ENCODE data around the gene MDM2. TPM values are rescaled to one million over a fixed set of nuclear protein-coding genes. Genes with fewer than 3 reads are reported as not detected.
A peak's percentile ranks its signal among the peaks of the same experiment; 100 is the strongest.

MDM2 gene
- total RNA-seq, 1 donor from 2014 or later: 75.9 TPM

- no peak for DNase-seq (ENCODE audit: extremely low spot score in 2 of 2)
- Histone ChIP-seq H3K36me3 (no peaks in the 10 kb centered on the region), H3K27ac (no peak overlapping the region), H3K9me3 (no peaks in the 10 kb centered on the region), H3K27me3 (no peaks in the 10 kb centered on the region), H3K4me3 (no peak overlapping the region), H3K4me1 (peaks cover 16% of the 10 kb centered on the region)
- intact Hi-C loops (cut with DNase I): no loop called here
- no peak for TF ChIP-seq POLR2AphosphoS5 (IDR thresholded peaks at IDR 0.05; ENCODE audit: insufficient read depth in 1 of 2, low read depth in 1 of 2)
- TF ChIP-seq CTCF (IDR thresholded peaks at IDR 0.05): no peak
- no peak for TF ChIP-seq POLR2A (IDR thresholded peaks at IDR 0.05)
Observed at GRCh38 chr12:68785358-68785757, 22.6 kb upstream of the MDM2 start.

GRCh38 chr12:68785823-68786222, 22.2 kb upstream of the MDM2 start:
- TF ChIP-seq POLR2AphosphoS5 (IDR thresholded peaks at IDR 0.05; ENCODE audit: insufficient read depth in 1 of 2, low read depth in 1 of 2) (no peak), POLR2A (IDR thresholded peaks at IDR 0.05) (no peak), CTCF (IDR thresholded peaks at IDR 0.05) (no peak)

GRCh38 chr12:68786929-68787328, 21.0 kb upstream of the MDM2 start:
- DNase-seq (ENCODE audit: extremely low spot score in 2 of 2): no peak
- Histone ChIP-seq H3K4me3 (no peak overlapping the region), H3K27me3 (no peaks in the 10 kb centered on the region), H3K36me3 (no peaks in the 10 kb centered on the region), H3K27ac (peak overlapping the region; percentile 69), H3K4me1 (peaks cover 16% of the 10 kb centered on the region), H3K9me3 (no peaks in the 10 kb centered on the region)
- intact Hi-C loops (cut with DNase I): no loop called here
- TF ChIP-seq POLR2AphosphoS5 (IDR thresholded peaks at IDR 0.05; ENCODE audit: insufficient read depth in 1 of 2, low read depth in 1 of 2): no peak
- no peak for TF ChIP-seq CTCF (IDR thresholded peaks at IDR 0.05)
- TF ChIP-seq POLR2A (IDR thresholded peaks at IDR 0.05): no peak

More at GRCh38 chr12:68785823-68786222, 22.2 kb upstream of the MDM2 start:
- Histone ChIP-seq H3K4me1 (peaks cover 16% of the 10 kb centered on the region), H3K36me3 (no peaks in the 10 kb centered on the region), H3K27me3 (no peaks in the 10 kb centered on the region), H3K4me3 (no peak overlapping the region), H3K27ac (peak overlapping the region; percentile 69), H3K9me3 (no peaks in the 10 kb centered on the region)
- DNase-seq (ENCODE audit: extremely low spot score in 2 of 2): no peak
- intact Hi-C loops (cut with DNase I): no loop called here

- intact Hi-C loops (cut with DNase I): no loop called here
- Histone ChIP-seq H3K4me3 (no peak overlapping the region), H3K4me1 (peaks cover 16% of the 10 kb centered on the region), H3K36me3 (no peaks in the 10 kb centered on the region), H3K27ac (peak overlapping the region; percentile 84), H3K27me3 (no peaks in the 10 kb centered on the region), H3K9me3 (no peaks in the 10 kb centered on the region)
- no peak for TF ChIP-seq POLR2AphosphoS5 (IDR thresholded peaks at IDR 0.05; ENCODE audit: insufficient read depth in 1 of 2, low read depth in 1 of 2)
- TF ChIP-seq CTCF (IDR thresholded peaks at IDR 0.05): no peak
- TF ChIP-seq POLR2A (IDR thresholded peaks at IDR 0.05): no peak
- no peak for DNase-seq (ENCODE audit: extremely low spot score in 2 of 2)
Observed at GRCh38 chr12:68788554-68789143, 19.3 kb upstream of the MDM2 start.

- no peak for DNase-seq (ENCODE audit: extremely low spot score in 2 of 2)
- no peak overlapping the region for H3K27ac ChIP-seq
Observed at GRCh38 chr12:68789144-68789878, 18.7 kb upstream of the MDM2 start.

More at GRCh38 chr12:68789144-68789878, 18.7 kb upstream of the MDM2 start:
- TF ChIP-seq POLR2A (IDR thresholded peaks at IDR 0.05) (no peak), POLR2AphosphoS5 (IDR thresholded peaks at IDR 0.05; ENCODE audit: insufficient read depth in 1 of 2, low read depth in 1 of 2) (no peak), CTCF (IDR thresholded peaks at IDR 0.05) (no peak)
- Histone ChIP-seq H3K36me3 (no peaks in the 10 kb centered on the region), H3K4me3 (no peak overlapping the region), H3K27me3 (no peaks in the 10 kb centered on the region), H3K4me1 (peaks cover 16% of the 10 kb centered on the region), H3K9me3 (no peaks in the 10 kb centered on the region)
- intact Hi-C loops (cut with DNase I): no loop called here

Measured in vagina (tissue), 2 donors.